CD14-positive monocyte (primary cell): Measurements from ENCODE around the gene DVL3. TPM values are rescaled to one million over a fixed set of nuclear protein-coding genes. Genes with fewer than 3 reads are reported as not detected.

Experiments used
- DNase-seq, 3 donors: peaks; one replicate each; pipeline ENCODE4 v3.0.0-alpha.2; 2011 to 2022
- H2AFZ ChIP-seq: 2 replicates; pipeline ENCODE4 v1.6.0; 2012; ENCODE audit warnings: mild to moderate bottlenecking, low read depth, low read length, inconsistent platforms; ENCODE audit not compliant: insufficient read depth, poor library complexity, severe bottlenecking
- H3K27ac ChIP-seq, 2 donors: 1 replicate in 1 of 2; 2 replicates in 1 of 2; pipeline ENCODE4 v1.5.1; 2012 to 2013; ENCODE audit warnings: low read length in 2 of 2, control low read depth in 1 of 2, inconsistent platforms in 1 of 2, low read depth in 1 of 2, mild to moderate bottlenecking in 1 of 2
- H3K27me3 ChIP-seq, 2 donors: one replicate each; pipeline versions ENCODE4 v1.6.0 to v1.6.1; 2011 to 2013; ENCODE audit warnings: low read length in 2 of 2; ENCODE audit not compliant: control insufficient read depth in 2 of 2, insufficient read depth in 2 of 2
- H3K36me3 ChIP-seq, 2 donors: replicated peaks in 1 of 2; 1 replicate in 1 of 2; 2 replicates in 1 of 2; pipeline versions ENCODE4 v1.5.1 to v1.6.1; 2012 to 2013; ENCODE audit warnings: low read length in 2 of 2, control low read depth in 1 of 2, inconsistent platforms in 1 of 2, mild to moderate bottlenecking in 1 of 2; ENCODE audit not compliant: insufficient read depth in 2 of 2, control insufficient read depth in 1 of 2
- H3K4me1 ChIP-seq, 2 donors: 1 replicate in 1 of 2; 2 replicates in 1 of 2; pipeline versions ENCODE4 v1.5.1 to v1.6.1; 2012 to 2013; ENCODE audit warnings: low read length in 2 of 2, control low read depth in 1 of 2, inconsistent platforms in 1 of 2, mild to moderate bottlenecking in 1 of 2, moderate library complexity in 1 of 2; ENCODE audit not compliant: insufficient read depth in 2 of 2, control insufficient read depth in 1 of 2
- H3K4me2 ChIP-seq: replicated peaks from 2 replicates; pipeline ENCODE3; 2012; ENCODE audit warnings: low read length, moderate library complexity, mild to moderate bottlenecking; ENCODE audit not compliant: poor library complexity, severe bottlenecking; ENCODE audit errors: extremely low read depth
- H3K4me3 ChIP-seq, 3 experiments: fragments of 200-600 bp in 1 of 3; sonication (generic) in 1 of 3; replicated peaks in 1 of 3; 1 replicate in 2 of 3; 2 replicates in 1 of 3; pipeline ENCODE4 v1.5.1; 2011 to 2013; ENCODE audit warnings: low read length in 3 of 3, mild to moderate bottlenecking in 3 of 3, control low read depth in 2 of 3, low read depth in 2 of 3, inconsistent platforms in 1 of 3, moderate library complexity in 1 of 3
- H3K79me2 ChIP-seq: 2 replicates; pipeline ENCODE4 v1.6.0; 2012; ENCODE audit warnings: mild to moderate bottlenecking, control low read depth, inconsistent platforms, low read length, moderate library complexity; ENCODE audit not compliant: insufficient read depth
- H3K9ac ChIP-seq: 2 replicates; pipeline ENCODE4 v1.6.0; 2017; ENCODE audit warnings: low read length, mild to moderate bottlenecking; ENCODE audit not compliant: insufficient read depth, poor library complexity, severe bottlenecking
- H3K9me3 ChIP-seq, 2 donors: replicated peaks in 1 of 2; 1 replicate in 1 of 2; 2 replicates in 1 of 2; pipeline versions ENCODE4 v1.5.1 to v1.6.1; 2012 to 2013; ENCODE audit warnings: low read length in 2 of 2, control low read depth in 1 of 2; ENCODE audit not compliant: control insufficient read depth in 1 of 2, insufficient read depth in 1 of 2
- H4K20me1 ChIP-seq: 2 replicates; pipeline ENCODE4 v1.6.0; 2012; ENCODE audit warnings: mild to moderate bottlenecking, low read length, control low read depth, moderate library complexity; ENCODE audit not compliant: insufficient read depth
- H3K27ac Mint-ChIP-seq, 7 donors: one replicate each; pipeline ENCODE4 v1.8.0; 2020; ENCODE audit warnings: mild to moderate bottlenecking in 7 of 7, mixed read lengths in 7 of 7, moderate library complexity in 6 of 7, inconsistent platforms in 2 of 7
- H3K27me3 Mint-ChIP-seq, 3 donors: one replicate each; pipeline ENCODE4 v1.8.0; 2021 to 2022; ENCODE audit warnings: low read depth in 3 of 3, mild to moderate bottlenecking in 3 of 3, mixed read lengths in 3 of 3, moderate library complexity in 3 of 3, inconsistent platforms in 1 of 3
- H3K36me3 Mint-ChIP-seq, 2 donors: one replicate each; pipeline ENCODE4 v1.8.0; 2020; ENCODE audit warnings: mixed read lengths in 2 of 2, inconsistent platforms in 1 of 2, mild to moderate bottlenecking in 1 of 2
- H3K4me1 Mint-ChIP-seq: one replicate; pipeline ENCODE4 v1.8.0; 2020; ENCODE audit warnings: mild to moderate bottlenecking, mixed read lengths
- H3K4me3 Mint-ChIP-seq, 2 donors: one replicate each; pipeline ENCODE4 v1.8.0; 2020; ENCODE audit warnings: mild to moderate bottlenecking in 2 of 2, mixed read lengths in 2 of 2, moderate library complexity in 1 of 2
- H3K9me3 Mint-ChIP-seq, 7 donors: one replicate each; pipeline ENCODE4 v1.8.0; 2020 to 2022; ENCODE audit warnings: mixed read lengths in 7 of 7, mild to moderate bottlenecking in 6 of 7, moderate library complexity in 6 of 7, inconsistent platforms in 2 of 7
- CTCF ChIP-seq: fragments of 200-600 bp; IDR thresholded peaks from one replicate; pipeline ENCODE4 v1.8.0; 2022; ENCODE audit warnings: antibody characterized with exemption, mild to moderate bottlenecking
- WGBS: methylation state at CpG from one replicate; pipeline ENCODE4 v1.1.5; 2013; ENCODE audit warnings: missing lambda C conversion rate; ENCODE audit not compliant: insufficient coverage; 5-methylcytosine and 5-hydroxymethylcytosine counted together
- intact Hi-C, 2 donors: fragments of 100-400 bp; cut with micrococcal nuclease; formaldehyde crosslinking; loops; one replicate each; pipeline versions ENCODE4 v1.15.0 to v1.15.1; 2023
- polyA plus RNA-seq, 3 donors: library from polyadenylated mRNA; depleted of rRNA in 1 of 3; unstranded in 2 of 3; stranded (reverse) in 1 of 3; fragments of 300-500 nt in 2 of 3; fragments of >200 nt in 1 of 3; fragmentation: Illumina TruSeq in 2 of 3; gene quantifications; 1 replicate in 2 of 3; 2 replicates in 1 of 3; pipeline ENCODE4 v1.2.3, GENCODE V29; 2012 to 2021

The DVL3 gene
- polyA plus RNA-seq, 3 donors: 4.5 to 42.1 (median 9.4) TPM

- DNase-seq: peak; percentile 97 to 99 (median 98)
- H3K36me3 ChIP-seq: peaks cover 48 to 60% of the 10 kb centered on the region in 2 donors
- peaks cover 40% of the 10 kb centered on the region for H4K20me1 ChIP-seq
- under 1% methylated on average over 73 of the region's 73 CpGs for WGBS
- Mint-ChIP-seq H3K36me3 (peaks cover 42 to 50% of the 10 kb centered on the region in 2 donors), H3K4me3 (peak within 1 kb of the TSS; percentile 94 to 97), H3K27me3 (peaks cover 0 to 3% (median 3%) of the 10 kb centered on the region in 3 donors), H3K9me3 (no peaks in the 10 kb centered on the region), H3K4me1 (peaks cover 34% of the 10 kb centered on the region), H3K27ac (peak within 1 kb of the TSS; percentile 76 to 94 (median 86))
- peak within 1 kb of the TSS; percentile 97 for H2AFZ ChIP-seq
- H3K27ac ChIP-seq: peak within 1 kb of the TSS; percentile 17 to 84
- peaks cover 27 to 33% of the 10 kb centered on the region in 2 donors for H3K4me1 ChIP-seq
- H3K27me3 ChIP-seq: no peaks in the 10 kb centered on the region
- H3K9ac ChIP-seq: peak within 1 kb of the TSS; percentile 94
- no peaks in the 10 kb centered on the region for H3K9me3 ChIP-seq
- H3K4me2 ChIP-seq: peak within 1 kb of the TSS; percentile 96
- intact Hi-C loops: loop anchor here (1.0 to 5.0 kb wide), 7 partner anchors 10 to 153 kb away; partner anchors contain the start of genes ABCF3 (in 1 of the 2), ALG3 (in 1 of the 2), EEF1AKMT4 (in 1 of the 2) and PSMD2 (in 1 of the 2)
- peaks cover 49% of the 10 kb centered on the region for H3K79me2 ChIP-seq
- no peak for TF ChIP-seq CTCF
- H3K4me3 ChIP-seq: peak within 1 kb of the TSS; percentile 82 to 98 (median 91)
Measured at GRCh38 chr3:184174646-184175492, 19.7 kb downstream of the DVL3 start, which contains the start of gene AP2M1. Gene AP2M1, plus strand, starts transcription at chr3:184174855. Its CDS starts 2,139 bp downstream, at chr3:184176994.

DNA sequence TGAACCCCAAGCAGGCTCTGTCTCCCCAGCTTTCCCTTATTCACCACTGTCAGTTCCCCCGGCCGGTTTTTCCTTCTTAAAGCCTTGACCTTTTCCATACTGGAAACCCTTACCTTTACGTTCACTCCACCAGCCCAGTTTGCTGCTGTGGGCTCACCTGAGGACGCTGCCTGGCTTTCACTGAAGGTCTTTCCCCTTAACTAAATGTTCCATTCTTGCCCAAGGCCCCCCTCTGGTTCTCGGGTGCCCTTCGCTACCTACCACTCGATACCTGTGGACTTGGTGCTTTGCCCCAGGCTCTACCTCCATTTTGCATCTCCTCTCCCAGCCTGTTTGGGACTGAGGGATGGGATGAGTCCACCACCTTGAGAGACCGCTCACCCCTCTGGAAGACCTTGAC is 20.3 kb downstream of the DVL3 start:
- peak overlapping the region; percentile 97 for H2AFZ ChIP-seq
- no peaks in the 10 kb centered on the region for H3K9me3 ChIP-seq
- H3K27me3 ChIP-seq: no peaks in the 10 kb centered on the region
- peaks cover 36% of the 10 kb centered on the region for H3K4me1 Mint-ChIP-seq
- TF ChIP-seq CTCF: no peak
- H3K4me3 ChIP-seq: peak overlapping the region; percentile 82 to 98 (median 91)
- 4% methylated on average over 4 of the region's 8 CpGs for WGBS
- H3K36me3 Mint-ChIP-seq: peaks cover 48 to 53% of the 10 kb centered on the region in 2 donors
- DNase-seq: no peak
- peak overlapping the region; percentile 94 to 97 for H3K4me3 Mint-ChIP-seq
- H3K36me3 ChIP-seq: peaks cover 52 to 60% of the 10 kb centered on the region in 2 donors
- H3K79me2 ChIP-seq: peaks cover 49% of the 10 kb centered on the region
- H4K20me1 ChIP-seq: peaks cover 40% of the 10 kb centered on the region
- intact Hi-C loops: loop anchor here (2.0 to 5.0 kb wide), 3 partner anchors 73 to 153 kb away; partner anchors contain the start of genes ALG3 (in 1 of the 2) and EEF1AKMT4 (in 1 of the 2)
- H3K27ac Mint-ChIP-seq: peak overlapping the region; percentile 76 to 94 (median 86)
- H3K4me2 ChIP-seq: peak overlapping the region; percentile 96
- peak overlapping the region; percentile 94 for H3K9ac ChIP-seq
- H3K27me3 Mint-ChIP-seq: peaks cover 0 to 3% (median 3%) of the 10 kb centered on the region in 3 donors
- H3K4me1 ChIP-seq: peaks cover 27 to 33% of the 10 kb centered on the region in 2 donors
- H3K9me3 Mint-ChIP-seq: no peaks in the 10 kb centered on the region
- peak overlapping the region; percentile 17 to 84 for H3K27ac ChIP-seq
